HEK293T (cell line): ENCODE results near the gene ASCL5.

Source experiments
- CTCF ChIA-PET: fragments of 350-600 bp; formaldehyde crosslinking; extraction: SDS; loops from one replicate; lab custom pipeline; 2021; ENCODE audit warnings: antibody characterized with exemption, inconsistent platforms; lab: Yijun Ruan, JAX
- POLR2A ChIA-PET: fragments of 350-600 bp; formaldehyde crosslinking; extraction: SDS; loops from one replicate; lab custom pipeline; 2020; ENCODE audit warnings: antibody characterized with exemption, inconsistent platforms; lab: Yijun Ruan, JAX
- DNase-seq: peaks from one replicate; pipeline ENCODE4 v3.0.0; 2012; ENCODE audit warnings: mixed read lengths; ENCODE audit errors: extremely low spot score
- ARNT ChIP-seq: fragments of 450-650 bp; IDR thresholded peaks from 2 replicates; pipeline ENCODE4 v1.6.1; 2017; ENCODE audit warnings: mild to moderate bottlenecking
- BHLHE40 ChIP-seq: fragments of 450-650 bp; IDR thresholded peaks from 2 replicates; pipeline ENCODE4 v1.6.1; 2016; ENCODE audit warnings: mild to moderate bottlenecking, moderate library complexity, borderline replicate concordance
- CTBP1 ChIP-seq: fragments of 450-650 bp; IDR thresholded peaks from 2 replicates; pipeline ENCODE4 v1.6.1; 2016; ENCODE audit warnings: borderline replicate concordance
- ELF4 ChIP-seq: fragments of 450-650 bp; IDR thresholded peaks from 2 replicates; pipeline ENCODE4 v1.6.1; 2017; ENCODE audit warnings: antibody characterized with exemption
- FOXA1 ChIP-seq: fragments of 450-650 bp; IDR thresholded peaks from 2 replicates; pipeline ENCODE4 v1.6.1; 2016; ENCODE audit warnings: mild to moderate bottlenecking
- FOXK2 ChIP-seq: fragments of 450-650 bp; IDR thresholded peaks from 2 replicates; pipeline ENCODE4 v1.6.1; 2016; ENCODE audit warnings: mild to moderate bottlenecking
- FOXM1 ChIP-seq: fragments of 450-650 bp; IDR thresholded peaks from 2 replicates; pipeline ENCODE4 v1.6.1; 2017; ENCODE audit warnings: mild to moderate bottlenecking, borderline replicate concordance
- HDGF ChIP-seq: fragments of 450-650 bp; IDR thresholded peaks from 2 replicates; pipeline ENCODE4 v1.6.1; 2017; ENCODE audit warnings: antibody characterized with exemption, borderline replicate concordance
- L3MBTL2 ChIP-seq: fragments of 450-650 bp; conservative IDR thresholded peaks from 2 replicates; pipeline ENCODE4 v1.6.1; 2016; ENCODE audit warnings: mild to moderate bottlenecking
- LEF1 ChIP-seq: fragments of 450-650 bp; IDR thresholded peaks from 2 replicates; pipeline ENCODE4 v1.6.1; 2017; ENCODE audit warnings: mild to moderate bottlenecking, borderline replicate concordance
- NFRKB ChIP-seq: fragments of 450-650 bp; IDR thresholded peaks from 2 replicates; pipeline ENCODE4 v1.6.1; 2016; ENCODE audit warnings: mild to moderate bottlenecking, moderate library complexity
- PKNOX1 ChIP-seq: fragments of 450-650 bp; IDR thresholded peaks from 2 replicates; pipeline ENCODE4 v1.6.1; 2016
- SP1 ChIP-seq: fragments of 450-650 bp; IDR thresholded peaks from 2 replicates; pipeline ENCODE4 v1.6.1; 2017
- SUZ12 ChIP-seq: fragments of 450-650 bp; IDR thresholded peaks from 2 replicates; pipeline ENCODE4 v1.6.1; 2016; ENCODE audit warnings: mild to moderate bottlenecking
- TARDBP ChIP-seq: fragments of 450-650 bp; IDR thresholded peaks from 2 replicates; pipeline ENCODE4 v1.6.1; 2016
- ZNF384 ChIP-seq: fragments of 450-650 bp; IDR thresholded peaks from 2 replicates; pipeline ENCODE4 v1.6.1; 2016

Gene ASCL5

GRCh38 chr1:201080135-201080534 is 46.8 kb downstream of the ASCL5 start:
- ChIA-PET CTCF (interaction anchor here (0.8 to 1.9 kb wide), 2 partner anchors 39 to 108 kb away, joined by 3 to 9 read pairs; no protein-coding TSS in a partner anchor), POLR2A (no interaction called here)
- no peak for DNase-seq
- TF ChIP-seq FOXM1: no peak
- TF ChIP-seq ELF4: no peak
- no peak for TF ChIP-seq PKNOX1
- no peak for TF ChIP-seq L3MBTL2
- TF ChIP-seq SP1: no peak
- TF ChIP-seq NFRKB: no peak
- no peak for TF ChIP-seq SUZ12
- no peak for TF ChIP-seq HDGF
- TF ChIP-seq TARDBP: no peak
- no peak for TF ChIP-seq CTBP1
- no peak for TF ChIP-seq ZNF384
- no peak for TF ChIP-seq BHLHE40
- no peak for TF ChIP-seq ARNT

DNA sequence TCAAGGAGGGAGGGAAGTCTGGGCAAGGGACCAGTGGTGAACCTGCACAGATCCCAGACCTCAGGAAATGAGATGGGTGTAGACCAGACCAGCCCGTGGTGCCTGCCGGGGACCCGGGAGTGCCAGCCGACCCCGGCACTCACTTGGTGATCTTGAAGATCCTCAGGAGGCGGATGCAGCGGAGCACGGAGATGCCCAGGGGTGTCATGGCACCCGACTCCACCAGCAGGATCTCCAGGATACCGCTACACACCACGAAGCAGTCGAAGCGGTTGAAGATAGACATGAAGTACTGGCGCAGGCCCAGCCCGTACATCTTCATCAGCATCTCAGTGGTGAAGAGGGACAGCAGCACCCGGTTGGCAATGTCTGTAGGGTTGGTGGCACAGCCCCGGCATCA is 49.2 kb downstream of the ASCL5 start:
- no peak for DNase-seq
- CTCF ChIA-PET: no interaction called here
- TF ChIP-seq TARDBP (no peak), SUZ12 (no peak)
- POLR2A ChIA-PET: interaction anchor here (0.5 kb wide), 1 partner anchor 47 kb away, joined by 3 read pairs; no protein-coding TSS in a partner anchor

DNA sequence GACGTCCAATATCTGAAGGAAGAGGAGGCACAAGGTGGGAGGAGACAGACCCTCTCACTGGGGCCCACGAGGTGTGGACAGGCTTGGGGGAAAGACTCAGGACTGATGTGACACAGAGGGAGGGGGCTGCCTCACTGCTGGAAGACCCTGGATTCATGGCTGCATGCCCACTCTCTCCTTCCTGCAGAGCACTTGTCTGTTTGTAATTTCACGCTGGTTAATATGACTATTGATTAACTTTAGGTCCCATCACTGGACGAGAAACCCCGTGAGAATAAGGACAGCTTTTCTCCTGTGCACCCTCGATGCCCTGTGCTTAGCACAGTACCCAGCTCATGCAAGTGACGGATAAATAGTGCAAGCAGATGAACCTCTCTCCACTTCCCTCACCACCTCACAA is 49.9 kb downstream of the ASCL5 start:
- CTCF ChIA-PET: interaction anchor here (1.0 kb wide), 1 partner anchor 97 kb away, joined by 5 read pairs; no protein-coding TSS in a partner anchor
- POLR2A ChIA-PET: no interaction called here
- no peak for TF ChIP-seq ELF4
- TF ChIP-seq FOXK2: no peak
- no peak for TF ChIP-seq BHLHE40
- TF ChIP-seq FOXA1: no peak
- TF ChIP-seq CTBP1: no peak
- TF ChIP-seq TARDBP: no peak
- no peak for TF ChIP-seq SUZ12
- no peak for TF ChIP-seq ZNF384
- no peak for TF ChIP-seq HDGF
- no peak for TF ChIP-seq PKNOX1
- no peak for TF ChIP-seq LEF1
- DNase-seq: no peak

- DNase-seq: no peak
- ChIA-PET CTCF (no interaction called here), POLR2A (no interaction called here)
- TF ChIP-seq PKNOX1 (no peak), FOXK2 (no peak), FOXA1 (no peak), NFRKB (no peak), TARDBP (no peak), ARNT (no peak), SP1 (no peak), L3MBTL2 (no peak), BHLHE40 (no peak), LEF1 (no peak), ZNF384 (no peak), ELF4 (no peak), CTBP1 (no peak), FOXM1 (no peak), SUZ12 (no peak), HDGF (no peak)
Observed at GRCh38 chr1:201076092-201076491, 50.9 kb downstream of the ASCL5 start.

DNA sequence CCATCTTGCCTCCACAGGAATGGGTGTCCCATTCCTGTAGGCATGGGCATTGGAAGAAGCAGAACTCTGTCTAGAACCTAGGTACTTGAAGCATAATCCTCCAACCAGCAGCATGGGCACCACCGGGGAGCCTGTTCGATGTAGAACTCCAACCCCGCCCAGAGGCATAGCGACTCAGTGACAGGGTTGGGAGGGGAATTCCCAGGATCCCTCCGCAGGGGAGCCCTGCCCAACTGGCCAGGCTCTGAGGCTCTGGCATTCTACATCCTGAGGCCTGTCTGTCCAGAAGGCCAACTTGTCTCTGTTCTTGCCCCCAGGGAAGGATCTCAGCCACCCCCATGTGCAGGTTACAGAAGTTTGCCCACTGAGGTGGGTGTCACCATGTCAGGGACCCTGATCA is 53.0 kb downstream of the ASCL5 start:
- DNase-seq: no peak
- no peak for TF ChIP-seq CTBP1
- no peak for TF ChIP-seq ZNF384
- TF ChIP-seq ELF4: no peak
- TF ChIP-seq L3MBTL2: no peak
- TF ChIP-seq FOXK2: no peak
- TF ChIP-seq SP1: no peak
- TF ChIP-seq TARDBP: no peak
- no peak for TF ChIP-seq PKNOX1
- TF ChIP-seq LEF1: no peak
- TF ChIP-seq FOXA1: no peak
- no peak for TF ChIP-seq FOXM1
- no peak for TF ChIP-seq ARNT
- TF ChIP-seq NFRKB: no peak
- no peak for TF ChIP-seq SUZ12
- TF ChIP-seq HDGF: no peak
- TF ChIP-seq BHLHE40: no peak
- POLR2A ChIA-PET: no interaction called here
- CTCF ChIA-PET: interaction anchor here (0.5 kb wide), 1 partner anchor 452 kb away, joined by 4 read pairs; no protein-coding TSS in a partner anchor

DNA sequence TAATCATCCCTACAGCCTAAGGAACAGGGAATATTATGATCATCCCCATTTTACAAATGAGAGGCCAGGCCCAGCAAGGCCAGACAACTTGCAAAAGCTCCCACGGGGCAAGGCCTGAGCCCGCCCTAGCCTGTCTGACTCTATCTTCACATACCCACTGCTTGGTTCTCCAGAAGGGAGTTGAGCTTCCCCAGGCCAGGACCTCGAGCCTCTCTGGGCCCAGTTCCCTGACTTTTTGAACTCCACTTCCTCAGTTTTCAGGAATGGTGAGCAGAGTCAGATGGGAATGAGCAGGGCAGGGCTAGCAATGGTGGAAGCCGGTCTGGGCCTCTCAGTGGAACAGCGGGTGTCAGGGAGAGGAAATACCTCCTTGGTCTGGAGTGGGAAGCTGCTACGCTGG is 54.1 kb downstream of the ASCL5 start:
- POLR2A ChIA-PET: no interaction called here
- no peak for TF ChIP-seq ZNF384
- TF ChIP-seq ARNT: no peak
- TF ChIP-seq TARDBP: no peak
- TF ChIP-seq SUZ12: no peak
- TF ChIP-seq L3MBTL2: no peak
- no peak for TF ChIP-seq FOXK2
- no peak for TF ChIP-seq SP1
- no peak for TF ChIP-seq ELF4
- TF ChIP-seq BHLHE40: no peak
- TF ChIP-seq HDGF: no peak
- TF ChIP-seq LEF1: no peak
- no peak for TF ChIP-seq PKNOX1
- no peak for TF ChIP-seq FOXM1
- TF ChIP-seq FOXA1: no peak
- TF ChIP-seq NFRKB: no peak
- TF ChIP-seq CTBP1: no peak
- no peak for DNase-seq
- CTCF ChIA-PET: no interaction called here
